ENCODE results near the gene FHIT.
A peak's percentile ranks its signal among the peaks of the same experiment; 100 is the strongest.

FHIT gene

GRCh38 chr3:59872128-59872527, 1379.1 kb downstream of the FHIT start:
- DNase-seq (ENCODE audit: low read depth in 2 of 2, low spot score in 1 of 2): no peak

GRCh38 chr3:59867185-59868002, 1383.9 kb downstream of the FHIT start:
- no peak for DNase-seq (ENCODE audit: low read depth in 2 of 2, low spot score in 1 of 2)

GRCh38 chr3:59866076-59866475, 1385.2 kb downstream of the FHIT start:
- no peak for DNase-seq (ENCODE audit: low read depth in 2 of 2, low spot score in 1 of 2)

GRCh38 chr3:59865351-59865750, 1385.9 kb downstream of the FHIT start:
- DNase-seq (ENCODE audit: low read depth in 2 of 2, low spot score in 1 of 2): no peak

GRCh38 chr3:59862686-59863085, 1388.6 kb downstream of the FHIT start:
- DNase-seq (ENCODE audit: low read depth in 2 of 2, low spot score in 1 of 2): no peak

- DNase-seq (ENCODE audit: low read depth in 2 of 2, low spot score in 1 of 2): peak; percentile 40 to 62
Measured at GRCh38 chr3:59857589-59858346, 1393.5 kb downstream of the FHIT start.

- DNase-seq (ENCODE audit: low read depth in 2 of 2, low spot score in 1 of 2): no peak
Measured at GRCh38 chr3:59856934-59857460, 1394.3 kb downstream of the FHIT start.

GRCh38 chr3:59854061-59854709, 1397.1 kb downstream of the FHIT start:
- no peak for DNase-seq (ENCODE audit: low read depth in 2 of 2, low spot score in 1 of 2)

GRCh38 chr3:59850417-59850816, 1400.8 kb downstream of the FHIT start:
- DNase-seq (ENCODE audit: low read depth in 2 of 2, low spot score in 1 of 2): no peak

- no peak for DNase-seq (ENCODE audit: low read depth in 2 of 2, low spot score in 1 of 2)
Measured at GRCh38 chr3:59845386-59845785, 1405.9 kb downstream of the FHIT start.

GRCh38 chr3:59843821-59844220, 1407.4 kb downstream of the FHIT start:
- no peak for DNase-seq (ENCODE audit: low read depth in 2 of 2, low spot score in 1 of 2)

GRCh38 chr3:59839810-59840515, 1411.3 kb downstream of the FHIT start:
- no peak for DNase-seq (ENCODE audit: low read depth in 2 of 2, low spot score in 1 of 2)

GRCh38 chr3:59839283-59839682, 1412.0 kb downstream of the FHIT start:
- DNase-seq (ENCODE audit: low read depth in 2 of 2, low spot score in 1 of 2): no peak

- DNase-seq (ENCODE audit: low read depth in 2 of 2, low spot score in 1 of 2): no peak
Measured at GRCh38 chr3:59836531-59836930, 1414.7 kb downstream of the FHIT start.

- DNase-seq (ENCODE audit: low read depth in 2 of 2, low spot score in 1 of 2): no peak
Measured at GRCh38 chr3:59832702-59833101, 1418.5 kb downstream of the FHIT start.

- no peak for DNase-seq (ENCODE audit: low read depth in 2 of 2, low spot score in 1 of 2)
Measured at GRCh38 chr3:59832241-59832640, 1419.0 kb downstream of the FHIT start.

GRCh38 chr3:59831394-59831793, 1419.9 kb downstream of the FHIT start:
- DNase-seq (ENCODE audit: low read depth in 2 of 2, low spot score in 1 of 2): no peak

- DNase-seq (ENCODE audit: low read depth in 2 of 2, low spot score in 1 of 2): no peak
Measured at GRCh38 chr3:59829527-59829926, 1421.7 kb downstream of the FHIT start.

GRCh38 chr3:59824876-59825275, 1426.4 kb downstream of the FHIT start:
- no peak for DNase-seq (ENCODE audit: low read depth in 2 of 2, low spot score in 1 of 2)

GRCh38 chr3:59821274-59821673, 1430.0 kb downstream of the FHIT start:
- no peak for DNase-seq (ENCODE audit: low read depth in 2 of 2, low spot score in 1 of 2)

GRCh38 chr3:59820352-59820934, 1430.8 kb downstream of the FHIT start:
- no peak for DNase-seq (ENCODE audit: low read depth in 2 of 2, low spot score in 1 of 2)

Data from stimulated activated CD8-positive, alpha-beta memory T cell treated with anti-CD3 and anti-CD28 coated beads, Interleukin-4, amount 100 ng/mL, for 1 hour (primary cell).